ENCODE data around the gene SCYGR4. TPM values are rescaled to one million over a fixed set of nuclear protein-coding genes. Genes with fewer than 3 reads are reported as not detected.

Gene SCYGR4, protein sequence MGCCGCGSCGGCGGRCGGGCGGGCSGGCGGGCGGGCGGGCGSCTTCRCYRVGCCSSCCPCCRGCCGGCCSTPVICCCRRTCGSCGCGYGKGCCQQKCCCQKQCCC
- total RNA-seq, result not detected

DNA sequence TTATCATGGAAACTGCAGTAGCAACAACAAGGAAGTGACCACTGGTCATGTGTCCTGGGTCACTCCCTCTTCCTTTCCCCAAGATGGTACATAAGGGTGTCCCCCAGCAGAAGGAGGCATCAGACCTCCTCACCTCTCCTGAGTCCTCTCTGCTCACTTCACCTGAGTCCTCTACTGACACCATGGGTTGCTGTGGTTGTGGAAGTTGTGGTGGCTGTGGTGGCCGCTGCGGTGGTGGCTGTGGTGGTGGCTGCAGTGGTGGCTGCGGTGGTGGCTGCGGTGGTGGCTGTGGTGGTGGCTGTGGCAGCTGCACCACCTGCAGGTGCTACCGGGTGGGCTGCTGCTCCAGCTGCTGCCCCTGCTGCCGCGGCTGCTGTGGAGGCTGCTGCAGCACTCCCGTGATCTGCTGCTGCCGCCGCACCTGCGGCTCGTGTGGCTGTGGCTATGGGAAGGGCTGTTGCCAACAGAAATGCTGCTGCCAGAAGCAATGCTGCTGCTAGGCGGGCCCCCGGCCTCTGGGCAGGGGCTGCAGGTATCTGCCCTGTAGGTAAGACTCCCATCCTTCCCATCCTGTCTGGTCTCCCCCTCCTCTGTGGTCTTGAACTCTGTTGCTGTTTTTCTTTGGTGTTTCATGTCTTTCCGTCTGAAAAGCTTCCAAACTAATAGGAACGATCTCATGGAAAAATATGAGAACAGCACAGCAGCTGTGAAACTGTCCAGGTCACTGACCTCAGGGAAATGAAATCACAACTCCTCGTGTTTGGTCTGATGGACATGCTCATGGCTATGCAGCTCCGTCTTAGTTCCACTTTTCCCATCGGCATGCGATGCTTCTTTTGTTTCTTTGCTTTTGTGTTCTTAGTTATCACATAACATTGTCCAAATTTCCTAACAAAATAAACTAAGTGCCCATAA, at the start of gene SCYGR4:
Gene SCYGR4 (plus strand): TSS at position 183 of the 915 bp plus-strand sequence. CDS start 0 bp downstream, at position 183.
- no peak for DNase-seq
- Histone ChIP-seq H3K27me3 (no peaks in the 10 kb centered on the region), H3K36me3 (no peaks in the 10 kb centered on the region), H3K4me3 (replicated peaks in 1 of 3) (no peak within 1 kb of the TSS), H3K27ac (no peak within 1 kb of the TSS), H3K9me3 (no peaks in the 10 kb centered on the region), H3K4me1 (no peaks in the 10 kb centered on the region)
- intact Hi-C loops (cut with DNase I), result no loop called here
- WGBS, 2 donors, result 77 to 82% methylated on average over 13 of the region's 20 CpGs
- TF ChIP-seq, protein P1, sequence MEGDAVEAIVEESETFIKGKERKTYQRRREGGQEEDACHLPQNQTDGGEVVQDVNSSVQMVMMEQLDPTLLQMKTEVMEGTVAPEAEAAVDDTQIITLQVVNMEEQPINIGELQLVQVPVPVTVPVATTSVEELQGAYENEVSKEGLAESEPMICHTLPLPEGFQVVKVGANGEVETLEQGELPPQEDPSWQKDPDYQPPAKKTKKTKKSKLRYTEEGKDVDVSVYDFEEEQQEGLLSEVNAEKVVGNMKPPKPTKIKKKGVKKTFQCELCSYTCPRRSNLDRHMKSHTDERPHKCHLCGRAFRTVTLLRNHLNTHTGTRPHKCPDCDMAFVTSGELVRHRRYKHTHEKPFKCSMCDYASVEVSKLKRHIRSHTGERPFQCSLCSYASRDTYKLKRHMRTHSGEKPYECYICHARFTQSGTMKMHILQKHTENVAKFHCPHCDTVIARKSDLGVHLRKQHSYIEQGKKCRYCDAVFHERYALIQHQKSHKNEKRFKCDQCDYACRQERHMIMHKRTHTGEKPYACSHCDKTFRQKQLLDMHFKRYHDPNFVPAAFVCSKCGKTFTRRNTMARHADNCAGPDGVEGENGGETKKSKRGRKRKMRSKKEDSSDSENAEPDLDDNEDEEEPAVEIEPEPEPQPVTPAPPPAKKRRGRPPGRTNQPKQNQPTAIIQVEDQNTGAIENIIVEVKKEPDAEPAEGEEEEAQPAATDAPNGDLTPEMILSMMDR (IDR thresholded peaks at IDR 0.05), result no peak
- no peak for TF ChIP-seq POLR2A (IDR thresholded peaks at IDR 0.05)

DNA sequence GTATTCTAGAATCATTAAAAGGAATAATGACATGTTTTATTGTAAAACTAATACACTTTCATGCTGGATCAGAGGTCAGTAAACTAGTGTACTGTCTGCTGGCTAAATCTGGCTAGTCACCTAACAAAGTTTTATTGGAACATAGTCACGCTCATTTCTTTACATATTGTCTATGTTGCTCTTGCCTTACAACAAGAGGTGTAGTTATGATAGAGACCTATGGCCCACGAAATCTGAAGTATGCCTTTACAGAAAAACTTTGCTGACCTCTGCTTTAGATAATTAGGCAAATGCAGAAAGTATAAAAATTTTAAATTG, 48.5 kb upstream of the SCYGR4 start:
- 79 to 85% methylated on average over 2 of the region's 2 CpGs for WGBS, 2 donors
- Histone ChIP-seq H3K9me3 (no peaks in the 10 kb centered on the region), H3K27ac (no peak overlapping the region), H3K4me1 (no peaks in the 10 kb centered on the region), H3K36me3 (no peaks in the 10 kb centered on the region), H3K4me3 (replicated peaks in 1 of 3) (no peak overlapping the region), H3K27me3 (no peaks in the 10 kb centered on the region)
- TF ChIP-seq POLR2A (IDR thresholded peaks at IDR 0.05), result no peak
- TF ChIP-seq, protein P1 (IDR thresholded peaks at IDR 0.05), result no peak
- intact Hi-C loops (cut with DNase I), result no loop called here
- DNase-seq, result no peak

DNA sequence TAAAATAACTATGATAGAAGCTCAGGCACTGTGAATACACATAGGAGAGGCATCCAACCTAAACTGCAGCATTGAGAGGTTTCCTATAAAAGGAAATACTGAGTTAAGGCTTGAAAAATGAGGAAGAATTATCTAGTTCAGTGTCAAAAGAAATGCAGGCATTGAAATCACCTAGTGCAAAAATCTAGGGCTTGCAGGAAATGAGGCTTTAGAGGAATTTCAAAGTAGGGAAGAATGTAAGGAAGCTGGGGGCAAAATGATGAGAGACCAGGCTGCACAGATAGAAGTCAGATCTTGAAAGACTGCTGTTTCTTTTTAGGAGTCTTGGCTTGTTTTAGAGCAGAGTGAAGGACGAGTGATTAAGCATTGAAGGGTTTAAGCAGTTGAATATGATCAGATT, 46.7 kb upstream of the SCYGR4 start:
- Histone ChIP-seq H3K27ac (no peak overlapping the region), H3K36me3 (no peaks in the 10 kb centered on the region), H3K4me1 (no peaks in the 10 kb centered on the region), H3K27me3 (no peaks in the 10 kb centered on the region), H3K9me3 (no peaks in the 10 kb centered on the region), H3K4me3 (replicated peaks in 1 of 3) (no peak overlapping the region)
- WGBS, 2 donors, result 14 to 30% methylated on average over 1 of the region's 1 CpG
- intact Hi-C loops (cut with DNase I), result no loop called here
- TF ChIP-seq, protein P1 (IDR thresholded peaks at IDR 0.05), result no peak
- TF ChIP-seq POLR2A (IDR thresholded peaks at IDR 0.05), result no peak
- no peak for DNase-seq

DNA sequence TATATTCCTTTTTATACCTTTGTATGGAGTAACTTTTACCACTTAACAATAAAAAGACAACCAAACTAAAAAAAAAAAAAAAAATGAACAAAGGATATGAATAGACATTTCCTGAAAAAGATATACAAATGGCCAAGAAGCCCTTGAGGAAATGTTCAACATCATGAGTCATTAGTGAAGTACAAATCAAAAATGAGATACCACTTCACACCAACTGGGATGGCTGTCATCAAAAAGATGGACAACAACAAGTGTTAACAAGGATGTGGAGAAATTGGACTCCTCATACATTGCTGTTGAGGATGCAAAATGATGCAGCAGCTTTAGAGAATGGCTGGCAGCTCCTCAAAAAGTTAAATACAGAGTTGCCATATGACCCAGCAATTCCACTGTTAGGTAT, 41.2 kb upstream of the SCYGR4 start:
- Histone ChIP-seq H3K27ac (no peak overlapping the region), H3K36me3 (no peaks in the 10 kb centered on the region), H3K9me3 (no peaks in the 10 kb centered on the region), H3K27me3 (no peaks in the 10 kb centered on the region), H3K4me3 (replicated peaks in 1 of 3) (no peak overlapping the region), H3K4me1 (no peaks in the 10 kb centered on the region)
- no peak for DNase-seq
- TF ChIP-seq POLR2A (IDR thresholded peaks at IDR 0.05), result no peak
- TF ChIP-seq, protein P1 (IDR thresholded peaks at IDR 0.05), result no peak
- intact Hi-C loops (cut with DNase I), result no loop called here

GRCh38 chr2:227576812-227577211, 40.5 kb upstream of the SCYGR4 start:
- H3K9me3 ChIP-seq, result no peaks in the 10 kb centered on the region
- intact Hi-C loops (cut with DNase I), result no loop called here
- no peaks in the 10 kb centered on the region for H3K4me1 ChIP-seq
- TF ChIP-seq, protein P1 (IDR thresholded peaks at IDR 0.05), result no peak
- TF ChIP-seq POLR2A (IDR thresholded peaks at IDR 0.05), result no peak
- H3K36me3 ChIP-seq, result no peaks in the 10 kb centered on the region
- 70 to 73% methylated on average over 2 of the region's 2 CpGs for WGBS, 2 donors
- no peak overlapping the region for H3K4me3 ChIP-seq (replicated peaks in 1 of 3)
- no peak for DNase-seq
- no peaks in the 10 kb centered on the region for H3K27me3 ChIP-seq
- H3K27ac ChIP-seq, result no peak overlapping the region

Measured in thyroid gland (tissue), 4 donors.